Measurements from ENCODE around the gene CCN5.

DNA sequence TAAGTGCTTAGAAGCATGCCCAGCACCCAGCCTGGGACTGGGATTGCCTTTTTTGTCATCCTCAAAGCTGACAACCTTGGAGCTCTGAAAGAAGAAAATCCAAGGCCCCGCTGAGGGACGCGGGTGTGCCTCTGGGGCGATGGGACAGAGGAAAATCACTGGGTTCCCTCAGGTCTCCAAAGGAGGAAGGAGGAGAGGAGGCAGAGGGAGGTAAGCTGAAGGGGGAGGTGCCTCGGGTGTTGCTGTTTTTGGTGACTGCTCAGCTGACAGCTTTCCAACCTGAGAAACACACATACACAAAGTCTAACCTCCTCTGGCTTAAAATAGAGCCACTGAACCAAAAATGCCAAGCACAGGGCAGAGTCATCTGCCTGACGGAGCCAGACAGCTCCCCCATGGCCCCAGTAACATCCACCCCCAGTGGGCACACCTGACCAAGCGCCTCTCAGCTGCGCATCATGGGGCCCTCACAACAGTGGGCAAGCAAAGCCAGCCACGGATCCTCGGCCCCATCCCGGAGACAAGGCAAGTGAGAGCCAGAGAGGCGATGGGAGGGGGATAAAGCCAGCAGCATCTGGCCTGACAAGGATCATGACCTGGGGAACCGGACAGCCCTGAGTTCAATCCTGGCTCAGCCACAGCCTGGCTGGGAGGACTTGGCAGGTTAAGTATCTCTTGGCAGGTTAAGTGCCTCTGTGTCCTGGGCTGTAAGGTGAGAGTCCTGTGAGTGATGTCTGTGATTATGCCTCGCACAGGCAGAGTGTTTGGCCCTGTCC is 27.3 kb downstream of the CCN5 start:
- TF ChIP-seq, protein P1, sequence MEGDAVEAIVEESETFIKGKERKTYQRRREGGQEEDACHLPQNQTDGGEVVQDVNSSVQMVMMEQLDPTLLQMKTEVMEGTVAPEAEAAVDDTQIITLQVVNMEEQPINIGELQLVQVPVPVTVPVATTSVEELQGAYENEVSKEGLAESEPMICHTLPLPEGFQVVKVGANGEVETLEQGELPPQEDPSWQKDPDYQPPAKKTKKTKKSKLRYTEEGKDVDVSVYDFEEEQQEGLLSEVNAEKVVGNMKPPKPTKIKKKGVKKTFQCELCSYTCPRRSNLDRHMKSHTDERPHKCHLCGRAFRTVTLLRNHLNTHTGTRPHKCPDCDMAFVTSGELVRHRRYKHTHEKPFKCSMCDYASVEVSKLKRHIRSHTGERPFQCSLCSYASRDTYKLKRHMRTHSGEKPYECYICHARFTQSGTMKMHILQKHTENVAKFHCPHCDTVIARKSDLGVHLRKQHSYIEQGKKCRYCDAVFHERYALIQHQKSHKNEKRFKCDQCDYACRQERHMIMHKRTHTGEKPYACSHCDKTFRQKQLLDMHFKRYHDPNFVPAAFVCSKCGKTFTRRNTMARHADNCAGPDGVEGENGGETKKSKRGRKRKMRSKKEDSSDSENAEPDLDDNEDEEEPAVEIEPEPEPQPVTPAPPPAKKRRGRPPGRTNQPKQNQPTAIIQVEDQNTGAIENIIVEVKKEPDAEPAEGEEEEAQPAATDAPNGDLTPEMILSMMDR (IDR thresholded peaks at IDR 0.05; ENCODE audit: insufficient read depth, low read length, poor library complexity, severe bottlenecking): no peak
- no peak for TF ChIP-seq EZH2phosphoT487 (conservative IDR thresholded peaks at IDR 0.05; ENCODE audit: low read length)
